ENCODE results near the gene TSPEAR. TPM values are rescaled to one million over a fixed set of nuclear protein-coding genes. Genes with fewer than 3 reads are reported as not detected.

TSPEAR gene
- polyA plus RNA-seq, 1 of the 3 experiments (the other 2 are of a cell fraction), result 0.08 TPM

GRCh38 chr21:44579833-44580144, 131.6 kb downstream of the TSPEAR start:
- Histone ChIP-seq H3K4me1 (ENCODE audit: control insufficient read depth in 1 of 2, insufficient read depth in 2 of 2, low read depth in 1 of 2, low read length in 1 of 2) (peaks cover 0 to 10% of the 10 kb centered on the region in 2 experiments; a peak in 1 of 4 replicates), H3K27me3 (ENCODE audit: insufficient read depth) (peaks cover 17% of the 10 kb centered on the region; the same call in 1 of the 2 replicates), H3F3A (replicated peaks; ENCODE audit: insufficient read depth) (no peaks in the 10 kb centered on the region), H3K9ac (no peak overlapping the region), H2AFZ (ENCODE audit: low read depth) (no peak overlapping the region), H3K9me2 (no peaks in the 10 kb centered on the region), H3K79me2 (ENCODE audit: insufficient read depth) (no peaks in the 10 kb centered on the region), H3K4me2 (no peak overlapping the region), H3K36me3 (replicated peaks in 1 of 2; ENCODE audit: control insufficient read depth in 1 of 2, insufficient read depth in 2 of 2, low read length in 1 of 2) (no peaks in the 10 kb centered on the region), H3K27ac (ENCODE audit: low read depth in 2 of 2, low read length in 1 of 2) (no peak overlapping the region), H3K9me3 (no peaks in the 10 kb centered on the region), H3K4me3 (ENCODE audit: low read depth in 2 of 2, low read length in 1 of 2) (no peak overlapping the region), H4K20me1 (ENCODE audit: insufficient read depth) (no peaks in the 10 kb centered on the region)
- WGBS (ENCODE audit: low lambda C conversion rate), result 8% methylated on average over 7 of the region's 7 CpGs
- POLR2A ChIA-PET, result no interaction called here
- DNase-seq, result no peak
- TF ChIP-seq NFIC (IDR thresholded peaks at IDR 0.05; ENCODE audit: borderline replicate concordance) (no peak), SIN3A (IDR thresholded peaks at IDR 0.05; ENCODE audit: borderline replicate concordance, low read depth, low read length) (no peak), FOXJ3 (CRISPR knock-in tag; IDR thresholded peaks at IDR 0.05) (no peak), YY1 (IDR thresholded peaks at IDR 0.05; ENCODE audit: low read depth) (no peak), MXI1 (IDR thresholded peaks at IDR 0.05; ENCODE audit: low read depth, low read length) (no peak), USF2 (IDR thresholded peaks at IDR 0.05; ENCODE audit: borderline replicate concordance, low read depth, low read length) (no peak), EZH2phosphoT487 (IDR thresholded peaks at IDR 0.05; ENCODE audit: borderline replicate concordance, low read depth) (no peak), USF1 (IDR thresholded peaks at IDR 0.05; ENCODE audit: borderline replicate concordance, low read depth) (no peak), SMC3 (IDR thresholded peaks at IDR 0.05; ENCODE audit: low read depth, low read length) (no peak), MEF2A (IDR thresholded peaks at IDR 0.05; ENCODE audit: borderline replicate concordance, low read depth) (no peak), FOSL2 (IDR thresholded peaks at IDR 0.05; ENCODE audit: borderline replicate concordance, low read depth) (no peak), GABPA (IDR thresholded peaks at IDR 0.05; ENCODE audit: low read depth) (no peak), JUND (IDR thresholded peaks at IDR 0.05) (no peak), RCOR1 (IDR thresholded peaks at IDR 0.05; ENCODE audit: low read length) (no peak), TEAD4 (IDR thresholded peaks at IDR 0.05; ENCODE audit: borderline replicate concordance, insufficient read depth) (no peak), EP300 (IDR thresholded peaks at IDR 0.05; ENCODE audit: borderline replicate concordance in 1 of 2, low read depth in 1 of 2, low read length in 1 of 2) (no peak), TAF1 (IDR thresholded peaks at IDR 0.05; ENCODE audit: borderline replicate concordance, low read depth, low read length) (no peak), CTCF (IDR thresholded peaks at IDR 0.05) (no peak), ZBTB33 (IDR thresholded peaks at IDR 0.05; ENCODE audit: borderline replicate concordance, low read depth) (no peak)
- CTCF ChIA-PET, result interaction anchor here (1.1 kb wide), 2 partner anchors 17 to 213 kb away, joined by 3 to 5 read pairs; no protein-coding TSS in a partner anchor

All from SK-N-SH (cell line).